UCSD-AML1 (cell line): ENCODE data around the gene AIG1.
"Not testable (repeated sequence)": the region's sequence is repeated elsewhere in the genome, so short reads cannot be mapped to it uniquely, and the experiment has no call there.

Experiments
- DNase-seq: peaks from one replicate; lab custom pipeline; 2025; ENCODE audit not compliant: unreplicated experiment; lab: John Stamatoyannopoulos, UW

The AIG1 gene

GRCh38 chr6:143055213-143055612, 5.5 kb upstream of the AIG1 start:
- no peak for DNase-seq

- no peak for DNase-seq
Measured at GRCh38 chr6:143055891-143056290, 4.8 kb upstream of the AIG1 start.

GRCh38 chr6:143058987-143059386, 1.7 kb upstream of the AIG1 start:
- DNase-seq: no peak

DNA sequence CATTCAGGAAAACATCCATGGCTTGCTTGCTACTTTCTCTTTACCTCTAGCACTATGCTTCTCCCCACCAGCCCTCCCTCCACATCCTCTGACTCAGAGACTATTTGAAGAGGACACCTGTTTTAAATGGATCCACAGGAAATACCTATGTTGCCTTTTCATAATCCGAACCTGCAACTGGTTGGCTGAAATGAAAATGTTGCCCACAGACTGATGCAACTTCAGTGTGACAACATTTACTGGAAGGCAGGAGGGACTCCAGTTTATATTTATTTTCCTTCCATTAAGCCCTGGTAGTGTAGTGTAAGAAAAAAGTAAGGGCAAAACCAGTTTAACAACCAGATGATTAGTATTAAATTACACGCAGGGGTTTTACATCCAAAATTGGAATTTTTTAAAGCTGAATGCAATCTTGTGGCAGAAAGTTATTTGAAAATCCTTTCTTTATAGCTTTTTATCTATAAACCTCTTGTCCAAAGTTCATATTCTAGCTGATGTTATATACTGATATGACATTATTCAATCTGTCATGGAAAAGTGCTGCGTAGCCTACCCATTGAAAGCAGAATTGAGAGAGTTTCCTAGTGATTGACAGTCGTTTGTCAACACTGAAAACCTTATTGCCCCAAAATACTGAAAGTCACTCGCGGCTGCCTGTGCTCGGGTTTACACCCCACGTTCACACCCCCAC, 881 bp upstream of the AIG1 start:
- DNase-seq: no peak

GRCh38 chr6:143060354-143060805, 309 bp upstream of the AIG1 start:
- peak; percentile 64 for DNase-seq

DNA sequence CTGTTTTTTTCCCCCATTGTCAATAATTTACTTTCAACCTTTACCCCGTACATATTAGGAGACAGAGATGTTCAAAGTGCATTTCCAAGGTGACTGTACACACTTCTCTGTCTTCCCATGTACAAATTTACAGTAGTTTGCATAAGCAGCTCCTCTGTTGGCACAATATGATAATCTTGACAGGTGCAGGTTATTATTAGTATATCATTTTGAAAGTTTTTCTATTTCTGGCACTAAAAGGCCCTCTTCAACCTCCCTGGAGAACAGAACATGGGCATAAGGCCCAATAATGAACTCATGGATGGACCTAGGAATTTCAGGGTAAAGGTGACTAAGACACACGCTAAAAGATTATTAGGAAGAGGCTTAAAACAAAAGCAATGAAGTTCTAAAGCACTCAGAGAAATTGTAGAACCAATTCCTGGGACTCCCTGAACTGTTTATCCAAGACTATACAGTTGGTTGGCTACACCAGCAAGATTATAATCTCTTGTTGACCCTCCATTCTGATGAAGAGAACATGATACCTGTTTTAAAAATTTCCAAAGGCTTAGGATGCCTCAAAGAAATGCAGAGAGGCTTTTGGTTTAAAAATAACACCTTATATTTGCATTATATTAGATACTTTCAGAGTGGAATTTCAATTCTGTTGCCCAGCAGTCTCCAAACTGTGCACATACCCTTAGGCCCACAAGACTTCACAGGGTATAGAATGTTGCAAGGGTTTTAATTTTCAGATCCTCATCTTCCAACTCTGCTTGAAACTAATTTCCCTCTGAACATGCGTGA, 1.1 kb downstream of the AIG1 start:
- DNase-seq: no peak

GRCh38 chr6:143062551-143062950, 1.9 kb downstream of the AIG1 start:
- DNase-seq: no peak

GRCh38 chr6:143063631-143064030, 2.9 kb downstream of the AIG1 start:
- DNase-seq: no peak

GRCh38 chr6:143064271-143064670, 3.6 kb downstream of the AIG1 start:
- DNase-seq: no peak

DNA sequence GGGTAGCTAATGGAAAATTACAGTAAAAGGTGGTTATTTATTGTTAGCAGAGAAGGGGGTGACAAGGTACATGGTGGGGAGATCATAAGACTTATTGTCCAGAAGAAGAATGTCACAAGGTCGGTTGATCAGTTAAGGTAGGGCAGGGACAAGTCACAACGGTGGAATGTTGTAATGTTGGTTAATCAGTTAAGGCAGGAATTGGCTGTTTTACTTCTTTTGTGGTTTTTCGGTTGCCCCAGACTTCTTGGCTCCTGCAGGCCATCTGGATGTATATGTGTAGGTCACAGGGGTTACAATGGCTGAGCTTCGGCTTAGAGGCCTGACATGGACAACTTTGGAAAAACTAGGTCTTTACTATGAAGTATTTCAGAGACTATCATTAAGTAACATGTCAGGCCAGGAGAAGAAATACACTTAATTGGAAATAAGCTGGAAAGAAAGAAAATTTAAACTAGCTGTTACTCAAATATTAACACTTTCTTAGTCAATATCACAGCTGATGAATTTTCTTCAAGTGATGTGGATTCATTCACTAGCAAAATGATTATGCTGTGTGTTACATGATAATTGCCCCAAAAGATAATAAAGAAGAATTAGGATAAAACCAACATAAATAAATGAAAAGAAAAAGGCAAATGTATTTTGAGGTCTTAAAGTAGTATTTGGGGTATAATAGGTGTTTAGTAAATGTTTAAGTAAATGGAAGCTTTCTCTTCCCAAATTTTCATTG, 4.4 kb downstream of the AIG1 start:
- DNase-seq: no peak

GRCh38 chr6:143068001-143068400, 7.3 kb downstream of the AIG1 start:
- no peak for DNase-seq

DNA sequence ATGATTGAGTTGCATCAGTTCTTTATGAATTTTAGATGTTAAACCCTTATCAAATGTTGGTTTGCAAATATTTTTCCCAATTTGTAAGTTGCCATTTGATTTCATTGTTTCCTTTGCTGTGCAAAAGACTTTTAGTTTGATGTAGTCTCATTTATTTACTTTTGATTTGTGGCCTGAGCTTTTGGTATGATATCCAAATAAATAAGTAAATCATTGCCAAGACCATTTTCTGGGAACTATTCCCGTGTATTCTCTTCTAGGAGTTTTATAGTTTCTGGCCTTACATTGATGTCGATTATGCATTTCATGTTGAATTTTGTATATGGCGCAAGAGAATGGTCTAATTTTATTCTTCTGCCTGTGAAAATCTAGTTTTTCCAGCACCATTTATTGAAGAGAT, 13.4 kb downstream of the AIG1 start:
- no peak for DNase-seq

GRCh38 chr6:143074670-143075318, 14.1 kb downstream of the AIG1 start:
- no peak for DNase-seq

DNA sequence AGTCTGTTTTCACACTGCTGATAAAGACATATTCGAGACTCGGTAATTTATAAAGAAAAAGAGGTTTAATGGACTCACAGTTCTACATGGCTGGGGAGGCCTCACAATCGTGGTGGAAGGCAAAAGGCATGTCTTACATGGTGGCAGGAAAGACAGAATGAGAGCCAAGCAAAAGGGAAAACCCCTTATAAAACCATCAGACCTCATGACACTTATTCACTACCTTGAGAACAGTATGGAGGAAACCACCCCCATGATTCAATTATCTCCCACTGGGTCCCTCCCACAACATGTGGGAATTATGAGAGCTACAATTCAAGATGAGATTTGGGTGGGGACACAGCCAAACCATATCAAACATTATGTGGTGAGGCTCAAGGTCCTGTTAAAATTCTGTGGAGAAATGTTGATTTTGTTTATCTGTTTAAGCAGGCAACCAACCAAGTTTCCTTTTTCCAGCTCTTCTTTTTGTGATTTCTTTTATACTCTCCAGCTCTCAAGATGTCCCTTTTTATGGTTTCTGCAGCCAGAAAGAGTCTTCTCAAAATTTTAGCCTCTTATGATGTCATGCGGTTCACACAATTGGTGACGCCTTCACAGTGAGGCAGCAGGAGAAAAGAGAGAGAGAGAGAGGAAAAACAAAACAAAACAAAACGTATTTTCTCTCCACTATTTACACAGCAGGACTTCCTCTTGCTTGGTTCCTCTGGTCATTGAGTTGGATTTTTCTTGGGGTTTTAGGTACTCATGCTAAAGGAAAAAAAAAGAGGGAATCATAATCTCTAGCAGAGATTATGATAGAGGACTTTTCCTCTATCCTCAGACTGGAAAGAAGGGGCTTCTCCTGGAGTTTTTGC, 18.0 kb downstream of the AIG1 start:
- no peak for DNase-seq

DNA sequence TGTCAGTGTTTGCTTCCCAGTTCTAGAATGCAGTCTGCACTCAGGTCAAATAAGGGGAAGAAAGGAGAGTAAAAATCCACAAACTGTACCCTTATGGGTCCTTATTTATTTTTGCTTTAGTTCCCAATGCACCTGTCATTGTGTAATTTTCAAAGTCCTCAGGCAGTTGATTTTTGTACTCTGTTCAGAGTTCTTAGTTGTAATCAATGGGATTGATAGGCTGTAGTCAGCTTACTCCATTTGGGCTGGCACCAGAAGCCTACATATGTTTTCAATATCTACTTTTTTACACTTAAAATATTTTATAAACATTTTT, 18.6 kb downstream of the AIG1 start:
- no peak for DNase-seq

DNA sequence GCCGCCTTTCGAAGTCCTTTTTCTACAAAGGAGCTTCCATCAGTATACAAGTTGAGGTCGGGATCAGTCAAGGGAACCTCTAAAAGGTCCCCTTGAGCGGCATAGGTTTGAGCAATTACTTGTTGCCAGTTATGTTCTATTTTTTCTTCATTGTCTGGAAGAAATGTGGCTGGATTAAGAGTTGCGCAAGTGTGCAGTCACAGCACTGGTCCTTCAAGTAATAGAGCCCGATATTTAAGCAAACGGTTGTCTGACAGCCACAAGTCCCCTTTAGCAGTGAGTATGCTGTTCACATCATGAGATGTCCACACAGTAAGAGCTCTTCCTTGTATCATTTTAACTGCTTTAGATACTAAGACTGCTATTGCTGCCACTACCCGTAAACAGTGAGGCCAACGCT, 21.6 kb downstream of the AIG1 start:
- DNase-seq: not testable (repeated sequence)

DNA sequence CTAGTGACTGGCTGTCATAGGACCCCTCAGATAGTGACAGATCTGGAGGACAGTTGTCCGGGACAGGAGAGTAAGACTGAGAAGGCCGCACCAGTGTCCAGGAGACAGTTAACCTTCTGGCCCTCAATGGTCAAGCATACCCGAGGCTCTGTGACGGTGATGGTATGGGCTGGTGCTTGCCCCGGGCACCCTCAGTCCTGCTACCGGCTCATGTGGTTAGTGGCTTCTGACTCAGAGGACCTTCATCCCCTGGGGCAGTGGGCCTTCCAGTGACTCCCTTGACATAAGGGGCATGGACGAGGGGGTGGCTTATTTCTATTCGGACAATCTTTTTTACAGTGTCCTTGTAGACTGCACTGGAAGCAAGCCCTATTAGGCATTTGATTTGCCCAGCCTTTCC, 23.3 kb downstream of the AIG1 start:
- not testable (repeated sequence) for DNase-seq

DNA sequence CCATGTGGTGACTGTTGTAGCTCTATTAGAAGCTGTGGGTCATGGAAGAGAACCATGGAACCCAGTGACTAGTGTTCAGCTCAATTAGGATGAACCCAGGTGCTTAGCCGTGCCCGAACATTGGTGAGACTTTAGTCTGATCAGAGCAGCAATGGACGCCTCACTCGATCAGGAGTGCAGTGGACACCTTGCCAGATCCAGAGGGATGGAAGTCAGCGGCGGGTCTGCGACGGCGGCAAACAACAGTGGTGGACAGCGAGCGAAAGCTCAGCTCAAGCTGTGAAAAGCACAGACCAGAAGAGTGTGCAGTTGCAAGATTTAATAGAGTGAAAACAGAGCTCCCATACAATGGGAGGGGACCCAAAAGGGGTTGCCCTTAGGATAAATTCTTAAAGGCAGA, 26.6 kb downstream of the AIG1 start:
- DNase-seq: not testable (repeated sequence)

DNA sequence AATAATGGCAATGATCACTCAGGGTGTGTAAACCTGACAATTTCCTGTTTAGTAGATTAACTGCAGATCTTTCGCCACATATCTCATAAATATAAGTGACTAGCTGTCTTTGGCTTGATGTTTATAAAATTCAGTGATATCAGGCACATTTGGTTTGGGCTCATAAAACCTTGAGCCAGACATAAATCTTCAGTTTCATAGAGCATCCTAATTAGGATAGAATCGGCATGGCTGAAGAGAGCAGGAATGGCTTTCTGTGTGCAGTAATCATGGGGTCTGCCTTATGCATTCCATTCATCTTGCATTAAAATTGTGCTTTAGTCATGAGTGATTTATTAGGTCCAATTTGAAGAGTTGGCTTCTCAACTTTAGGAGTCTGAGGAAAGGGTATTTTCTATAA, 27.2 kb downstream of the AIG1 start:
- no peak for DNase-seq

GRCh38 chr6:143090314-143091044, 29.8 kb downstream of the AIG1 start:
- DNase-seq: no peak
